HCT116 (cell line): ENCODE measurements around the gene PMEPA1. TPM values are rescaled to one million over a fixed set of nuclear protein-coding genes. Genes with fewer than 3 reads are reported as not detected.

Experiments
- ATAC-seq: fragments of 200-7000 bp; cut with Tn5 transposase; 2 replicates; pipeline ENCODE4 v1.9.1; 2020; ENCODE audit warnings: mild to moderate bottlenecking, moderate library complexity
- BruUV-seq: library from RNA; stranded (reverse); fragments of 400-500 nt; replicated peaks from 2 replicates; lab custom pipeline; 2021; lab: Mats Ljungman, UMichigan
- CTCF ChIA-PET: fragments of 300-600 bp; sonication (Branson Sonifier 250); formaldehyde crosslinking; loops from one replicate; lab custom pipeline; 2021; ENCODE audit warnings: antibody characterized with exemption; lab: Charles Lee
- POLR2A ChIA-PET: fragments of 300-600, 350-600 bp; sonication (Branson Sonifier 250); formaldehyde crosslinking; loops from one replicate; lab custom pipeline; 2021; ENCODE audit warnings: antibody characterized with exemption; lab: Charles Lee
- RAD21 ChIA-PET, 2 experiments: fragments of 300-600 bp; sonication (Branson Sonifier 250); formaldehyde crosslinking; loops; one replicate each; lab custom pipeline; 2023; ENCODE audit warnings: low total read pairs in 2 of 2; ENCODE audit not compliant: uncharacterized antibody in 2 of 2, unreplicated experiment in 2 of 2, low non-redundant PET in 1 of 2; lab: Charles Lee
- DNase-seq: peaks from one replicate; pipeline ENCODE4 v3.0.0-alpha.2; 2010; ENCODE audit warnings: low read depth, low spot score
- H2AFZ ChIP-seq: fragments of 200-600 bp; shearing (Covaris generic), sonication (generic); 2 replicates; pipeline ENCODE4 v1.6.1; 2017; ENCODE audit warnings: low read depth, mixed run types, mixed read lengths, antibody characterized with exemption, low read length; ENCODE audit not compliant: poor library complexity, severe bottlenecking
- H3K27ac ChIP-seq: 2 replicates; pipeline ENCODE4 v1.5.1; 2012; ENCODE audit warnings: low read depth, low read length
- H3K27me3 ChIP-seq: fragments of 200-600 bp; sonication (generic); 2 replicates; pipeline ENCODE4 v1.6.1; 2016; ENCODE audit warnings: mixed run types, low read length, mixed read lengths; ENCODE audit not compliant: insufficient read depth
- H3K36me3 ChIP-seq, 2 experiments: fragments of 200-500 bp in 1 of 2; fragments of 200-600 bp in 1 of 2; sonication (Bioruptor generic) in 1 of 2; sonication (generic) in 1 of 2; 2 replicates each; pipeline versions ENCODE4 v1.5.1 to v1.6.1; 2014 to 2016; ENCODE audit warnings: low read length in 2 of 2, inconsistent platforms in 1 of 2, mixed read lengths in 1 of 2, mixed run types in 1 of 2; ENCODE audit not compliant: insufficient read depth in 2 of 2, control insufficient read depth in 1 of 2
- H3K4me1 ChIP-seq, 2 experiments: fragments of 200-600 bp in 1 of 2; sonication (generic) in 1 of 2; 2 replicates each; pipeline versions ENCODE4 v1.5.1 to v1.6.1; 2012 to 2017; ENCODE audit warnings: low read length in 2 of 2, inconsistent platforms in 1 of 2, mild to moderate bottlenecking in 1 of 2, mixed read lengths in 1 of 2, mixed run types in 1 of 2, moderate library complexity in 1 of 2; ENCODE audit not compliant: insufficient read depth in 2 of 2, control insufficient read depth in 1 of 2
- H3K4me2 ChIP-seq: fragments of 200-600 bp; sonication (generic); 2 replicates; pipeline ENCODE4 v1.6.1; 2017; ENCODE audit warnings: mixed run types, low read length, mixed read lengths
- H3K4me3 ChIP-seq, 2 experiments: fragments of 200-600 bp in 1 of 2; sonication (generic) in 1 of 2; replicated peaks in 1 of 2; 2 replicates each; pipeline ENCODE4 v1.5.1; 2011 to 2016; ENCODE audit warnings: low read length in 2 of 2, control low read depth in 1 of 2, low read depth in 1 of 2, mild to moderate bottlenecking in 1 of 2, mixed read lengths in 1 of 2, mixed run types in 1 of 2
- H3K79me2 ChIP-seq: fragments of 200-600 bp; sonication (generic); 2 replicates; pipeline ENCODE4 v1.6.1; 2017; ENCODE audit warnings: mild to moderate bottlenecking, mixed run types, low read length, moderate library complexity, mixed read lengths; ENCODE audit not compliant: insufficient read depth
- H3K9ac ChIP-seq: fragments of 200-600 bp; sonication (generic); 2 replicates; pipeline ENCODE4 v1.6.1; 2016; ENCODE audit warnings: low read length, mixed read lengths
- H3K9me2 ChIP-seq: fragments of 200-600 bp; sonication (generic), shearing (Covaris generic); 2 replicates; pipeline ENCODE4 v1.6.1; 2017; ENCODE audit warnings: mixed run types, mild to moderate bottlenecking, moderate library complexity; ENCODE audit not compliant: insufficient read depth
- H3K9me3 ChIP-seq, 2 experiments: fragments of 200-500 bp in 1 of 2; fragments of 200-600 bp in 1 of 2; sonication (Bioruptor generic) in 1 of 2; sonication (generic) in 1 of 2; 2 replicates each; pipeline ENCODE4 v1.6.1; 2014 to 2017; ENCODE audit warnings: low read length in 2 of 2, mixed read lengths in 2 of 2, inconsistent platforms in 1 of 2, low read depth in 1 of 2, mild to moderate bottlenecking in 1 of 2, mixed run types in 1 of 2, moderate library complexity in 1 of 2; ENCODE audit not compliant: control insufficient read depth in 1 of 2, insufficient read depth in 1 of 2
- H4K20me1 ChIP-seq: fragments of 200-600 bp; sonication (generic), shearing (Covaris generic); 2 replicates; pipeline ENCODE4 v1.6.1; 2017; ENCODE audit warnings: mixed run types, mild to moderate bottlenecking, moderate library complexity; ENCODE audit not compliant: insufficient read depth
- ATF3 ChIP-seq: IDR thresholded peaks from 2 replicates; pipeline ENCODE4 v1.6.1; 2012
- CBX3 ChIP-seq: IDR thresholded peaks from 2 replicates; pipeline ENCODE4 v1.6.1; 2012; ENCODE audit warnings: low read depth
- EGR1 ChIP-seq: IDR thresholded peaks from 2 replicates; pipeline ENCODE4 v1.6.1; 2012; ENCODE audit warnings: low read depth
- ELF1 ChIP-seq: IDR thresholded peaks from 2 replicates; pipeline ENCODE4 v1.6.1; 2012; ENCODE audit warnings: low read depth, borderline replicate concordance
- EZH2 ChIP-seq: fragments of 200-600 bp; sonication (generic); IDR thresholded peaks from 2 replicates; pipeline ENCODE4 v1.6.1; 2017; ENCODE audit warnings: antibody characterized with exemption, mixed run types
- FOSL1 ChIP-seq: IDR thresholded peaks from 2 replicates; pipeline ENCODE4 v1.6.1; 2012; ENCODE audit warnings: low read depth
- POLR2AphosphoS5 ChIP-seq: IDR thresholded peaks from 2 replicates; pipeline ENCODE4 v1.6.1; 2011; ENCODE audit warnings: mild to moderate bottlenecking, low read depth, low read length, moderate library complexity
- REST ChIP-seq: IDR thresholded peaks from 2 replicates; pipeline ENCODE4 v1.6.1; 2012; ENCODE audit warnings: low read depth
- SRF ChIP-seq: IDR thresholded peaks from 2 replicates; pipeline ENCODE4 v1.6.1; 2012; ENCODE audit warnings: low read depth
- ZBTB33 ChIP-seq: IDR thresholded peaks from 2 replicates; pipeline ENCODE4 v1.6.1; 2011; ENCODE audit warnings: mild to moderate bottlenecking, low read length, moderate library complexity; ENCODE audit not compliant: insufficient replicate concordance; ENCODE audit errors: extremely low read depth
- ZFX ChIP-seq: fragments of 450-650 bp; IDR thresholded peaks from 2 replicates; pipeline ENCODE4 v1.6.1; 2017
- ZNF274 ChIP-seq: fragments of 200-500 bp; sonication (Bioruptor generic); IDR thresholded peaks from 2 replicates; pipeline ENCODE4 v1.6.1; 2014; ENCODE audit warnings: mild to moderate bottlenecking, low read depth, low read length, inconsistent platforms
- intact Hi-C: fragments of 100-400 bp; cut with micrococcal nuclease; formaldehyde crosslinking; loops from 2 replicates; pipeline ENCODE4 v1.10.0; 2022
- total RNA-seq: library from RNA; stranded (reverse); gene quantifications from one replicate; pipeline ENCODE4 v1.2.1, GENCODE V29; 2021; ENCODE audit not compliant: unreplicated experiment

Gene PMEPA1
- total RNA-seq, 1 experiment from 2014 or later, result 0.64 TPM

- Histone ChIP-seq H2AFZ (no peak overlapping the region), H3K9ac (no peak overlapping the region), H3K27ac (no peak overlapping the region), H3K9me2 (no peaks in the 10 kb centered on the region), H3K27me3 (peaks cover 43% of the 10 kb centered on the region), H3K4me3 (no peak overlapping the region), H4K20me1 (no peaks in the 10 kb centered on the region), H3K4me2 (no peak overlapping the region), H3K9me3 (no peaks in the 10 kb centered on the region), H3K36me3 (no peaks in the 10 kb centered on the region), H3K4me1 (no peaks in the 10 kb centered on the region), H3K79me2 (no peaks in the 10 kb centered on the region)
- ATAC-seq (no peak), DNase-seq (no peak)
- no TSS peak for BruUV-seq
- intact Hi-C loops, result no loop called here
- POLR2A ChIA-PET, result no interaction called here
- no peak for TF ChIP-seq SRF
- TF ChIP-seq ZNF274, result no peak
- no peak for TF ChIP-seq ZFX
- TF ChIP-seq EGR1, result no peak
- no peak for TF ChIP-seq ELF1
- RAD21 ChIA-PET, result no interaction called here
- CTCF ChIA-PET, result no interaction called here
These were observed 60.8 kb downstream of the PMEPA1 start for GRCh38 chr20:57648878-57649616.

GRCh38 chr20:57647933-57648785 lies 61.7 kb downstream of the PMEPA1 start:
- H3K4me2 ChIP-seq, result no peak overlapping the region
- TF ChIP-seq POLR2AphosphoS5 (no peak), REST (no peak), ELF1 (no peak), SRF (no peak), CBX3 (no peak), EZH2 (no peak), FOSL1 (no peak), ZBTB33 (no peak), ATF3 (no peak)
- TF ChIP-seq, all 23 proteins: peak for 0
- no peak overlapping the region for H3K9ac ChIP-seq
- DNase-seq (no peak), ATAC-seq (no peak)
- BruUV-seq, result no TSS peak
- peaks cover 46% of the 10 kb centered on the region for H3K27me3 ChIP-seq
- H2AFZ ChIP-seq, result no peak overlapping the region
- no peak overlapping the region for H3K4me3 ChIP-seq
- ChIA-PET RAD21 (no interaction called here), POLR2A (no interaction called here), CTCF (interaction anchor here (1.0 kb wide), 1 partner anchor 25 kb away, joined by 3 read pairs; no protein-coding TSS in a partner anchor)
- H3K27ac ChIP-seq, result no peak overlapping the region
- H4K20me1 ChIP-seq, result no peaks in the 10 kb centered on the region
- H3K9me2 ChIP-seq, result no peaks in the 10 kb centered on the region
- no peaks in the 10 kb centered on the region for H3K36me3 ChIP-seq
- no peaks in the 10 kb centered on the region for H3K79me2 ChIP-seq
- intact Hi-C loops, result no loop called here
- H3K9me3 ChIP-seq, result no peaks in the 10 kb centered on the region
- H3K4me1 ChIP-seq, result no peaks in the 10 kb centered on the region
